NCI-H1436 treated with DMSO at 0.1 percent for 48 hours (cell line): ENCODE measurements around the gene COQ6.
"Not testable (repeated sequence)": the region's sequence is repeated elsewhere in the genome, so short reads cannot be mapped to it uniquely, and the experiment has no call there.

Experiments
- DNase-seq: peaks from one replicate; lab custom pipeline; 2025; lab: John Stamatoyannopoulos, UW

The COQ6 gene

DNA sequence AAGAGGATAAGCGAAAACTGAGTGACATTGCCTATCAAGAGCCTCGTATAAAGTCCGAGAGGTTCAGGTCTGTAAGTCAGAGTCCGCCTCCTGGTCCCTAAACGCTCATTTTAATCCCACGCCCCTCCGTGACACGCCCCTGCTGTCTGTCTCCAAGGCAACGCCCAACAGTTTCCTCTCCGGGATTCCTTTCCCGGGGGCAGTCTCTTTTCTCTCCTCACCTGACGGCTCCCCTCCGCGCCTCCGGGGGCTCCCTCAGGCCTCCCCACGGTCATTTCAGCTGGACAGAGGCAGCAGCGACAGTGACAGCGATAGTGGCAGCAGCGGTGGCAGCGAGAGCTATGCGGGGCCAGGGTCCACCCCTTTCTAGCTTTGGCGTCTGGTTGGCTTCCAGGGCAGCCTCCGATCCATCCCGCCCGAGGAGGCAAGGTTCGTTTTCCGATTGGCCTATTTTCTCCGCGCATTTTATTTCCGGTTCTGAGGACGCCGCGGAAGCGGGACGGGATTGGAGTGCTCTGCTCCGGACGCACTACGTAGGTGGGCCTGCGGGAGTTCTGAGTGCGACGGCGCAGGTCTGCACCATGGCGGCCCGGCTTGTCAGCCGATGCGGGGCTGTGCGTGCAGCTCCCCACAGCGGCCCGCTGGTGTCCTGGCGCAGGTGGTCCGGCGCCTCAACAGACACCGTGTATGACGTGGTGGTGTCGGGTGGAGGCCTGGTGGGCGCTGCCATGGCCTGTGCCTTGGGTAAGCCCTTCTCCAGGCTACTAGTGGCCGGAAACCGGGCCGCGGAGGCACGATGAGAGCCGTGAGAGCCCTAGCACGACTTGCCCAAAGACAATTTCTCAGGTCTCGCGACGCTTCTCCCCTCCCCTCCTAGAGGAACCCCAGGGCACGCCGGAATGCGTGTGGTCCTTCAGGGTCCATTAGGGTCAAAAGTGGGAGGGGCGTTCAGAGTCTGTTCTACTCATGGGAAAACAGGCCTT, at the start of gene COQ6, which contains the start of gene FAM161B:
COQ6 (plus strand) TSS at position 551 of the 983 bp plus-strand sequence; CDS start at position 582, 31 bp downstream.
FAM161B (minus strand) TSS at position 343 of the 983 bp plus-strand sequence; CDS start at position 275, 68 bp downstream.
- DNase-seq = peak; percentile 81

GRCh38 chr14:73903028-73903427, 47.1 kb upstream of the COQ6 start:
- DNase-seq = no peak

DNA sequence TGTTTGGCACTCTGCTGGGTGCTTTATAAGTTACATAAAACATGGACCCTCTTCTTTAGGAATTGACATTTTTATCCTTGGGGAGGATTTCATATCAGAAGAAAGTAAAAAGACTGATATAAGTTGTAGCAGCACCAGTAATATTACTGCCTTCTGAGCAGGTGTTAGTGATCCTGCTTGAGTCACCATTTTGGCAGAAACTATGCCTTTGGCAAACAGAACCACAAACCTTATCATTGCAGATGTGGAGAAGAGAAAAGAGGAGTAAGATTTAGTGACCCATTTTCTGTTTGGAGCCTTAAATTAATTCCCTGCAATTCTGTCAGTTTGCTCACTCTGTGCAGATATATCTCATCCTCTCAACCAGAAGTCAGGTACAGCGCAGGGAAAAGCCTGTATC, 40.4 kb upstream of the COQ6 start:
- no peak for DNase-seq

DNA sequence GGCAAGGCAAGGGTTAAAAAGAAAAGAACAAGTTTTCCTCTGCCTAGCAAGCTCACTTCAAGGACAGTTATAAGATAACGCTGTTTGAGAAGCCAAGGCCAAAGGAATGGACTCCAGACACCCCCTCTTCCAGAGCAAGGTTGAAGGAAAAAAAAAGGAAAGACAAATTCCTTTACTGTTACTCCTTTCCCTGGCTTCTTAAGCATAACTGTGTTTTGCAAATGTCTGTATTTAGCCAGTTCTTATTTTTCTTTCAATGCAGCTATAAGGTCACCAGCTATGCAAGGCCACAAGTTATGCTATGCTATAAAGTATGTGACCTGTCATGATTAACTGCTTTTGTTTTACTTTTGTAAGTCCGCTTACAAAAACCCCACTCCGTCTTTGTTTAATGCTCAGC, 36.8 kb upstream of the COQ6 start:
- no peak for DNase-seq

DNA sequence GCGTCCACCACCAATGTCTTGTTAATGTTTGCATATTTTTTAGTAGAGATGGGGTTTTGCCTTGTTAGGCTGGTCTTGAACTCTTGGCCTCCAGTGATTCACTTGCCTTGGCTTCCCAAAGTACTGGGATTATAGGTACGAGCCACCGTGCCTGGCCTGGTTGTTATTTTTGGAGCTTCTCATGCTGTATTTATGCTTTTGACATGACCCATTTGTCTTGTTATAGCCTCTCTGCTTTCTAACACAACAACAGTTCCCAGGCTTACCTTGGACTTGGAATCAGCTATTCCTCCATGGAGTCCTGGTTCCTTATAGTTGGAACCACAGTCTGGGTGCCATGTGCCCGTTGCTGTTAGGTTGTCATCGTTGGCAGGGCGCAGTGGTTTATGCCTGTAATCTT, 33.8 kb upstream of the COQ6 start:
- DNase-seq = no peak

DNA sequence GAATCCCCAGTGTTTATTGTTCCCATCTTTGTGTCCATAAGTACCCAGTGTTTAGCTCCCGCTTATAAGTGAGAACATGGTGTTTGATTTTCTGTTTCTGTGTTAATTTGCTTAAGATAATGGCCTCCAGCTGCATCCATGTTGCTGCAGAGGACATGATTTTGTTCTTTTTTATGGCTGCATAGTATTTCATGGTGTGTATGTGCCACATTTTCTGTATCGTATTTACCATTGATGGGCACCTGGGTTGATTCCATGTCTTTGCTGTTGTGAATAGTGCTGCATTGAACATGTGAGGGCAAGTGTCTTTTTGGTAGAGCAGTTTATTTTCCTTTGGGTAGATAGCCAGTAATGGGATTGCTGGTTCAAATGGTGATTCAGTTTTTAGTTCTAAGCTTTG, 30.6 kb upstream of the COQ6 start:
- DNase-seq = not testable (repeated sequence)

DNA sequence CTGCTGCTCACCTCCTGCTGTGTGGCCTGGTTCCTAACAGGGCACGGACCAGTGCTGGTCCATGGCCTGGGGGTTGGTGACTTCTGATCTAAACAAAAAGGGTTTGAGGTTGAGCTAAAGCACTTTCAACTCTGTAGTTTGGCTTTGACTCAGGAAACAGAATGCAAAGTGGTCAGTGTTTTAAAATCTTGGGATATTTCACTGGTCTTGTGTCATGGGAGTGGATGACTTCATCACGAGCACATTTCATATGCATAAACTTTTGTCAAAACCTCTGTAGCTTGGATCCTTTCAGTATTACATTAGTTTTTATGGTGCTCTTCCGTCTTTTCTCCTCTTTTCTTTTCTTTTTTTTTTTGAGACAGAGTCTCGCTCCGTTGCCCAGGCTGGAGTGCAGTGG, 25.8 kb upstream of the COQ6 start:
- no peak for DNase-seq

DNA sequence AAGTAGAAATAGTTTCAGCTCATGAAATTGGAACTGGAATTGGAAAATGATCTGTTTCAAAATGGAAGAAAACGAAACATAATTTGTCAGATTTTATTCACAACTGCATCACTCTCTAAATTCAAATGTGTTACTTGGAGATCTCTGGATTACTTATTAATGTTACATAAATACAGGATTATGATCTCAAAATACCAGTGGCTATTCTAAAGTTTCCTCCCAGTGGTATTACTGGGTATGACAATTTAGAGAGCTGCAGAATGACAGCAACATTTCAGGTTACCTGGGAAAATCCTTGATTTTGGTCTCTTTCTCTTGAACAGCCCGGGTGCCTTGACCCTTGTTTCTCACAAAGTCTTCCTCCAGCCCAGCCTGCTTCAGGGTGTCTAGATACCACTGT, 14.4 kb upstream of the COQ6 start:
- DNase-seq = no peak

- DNase-seq = no peak
Observed at GRCh38 chr14:73936548-73936947, 13.6 kb upstream of the COQ6 start.

DNA sequence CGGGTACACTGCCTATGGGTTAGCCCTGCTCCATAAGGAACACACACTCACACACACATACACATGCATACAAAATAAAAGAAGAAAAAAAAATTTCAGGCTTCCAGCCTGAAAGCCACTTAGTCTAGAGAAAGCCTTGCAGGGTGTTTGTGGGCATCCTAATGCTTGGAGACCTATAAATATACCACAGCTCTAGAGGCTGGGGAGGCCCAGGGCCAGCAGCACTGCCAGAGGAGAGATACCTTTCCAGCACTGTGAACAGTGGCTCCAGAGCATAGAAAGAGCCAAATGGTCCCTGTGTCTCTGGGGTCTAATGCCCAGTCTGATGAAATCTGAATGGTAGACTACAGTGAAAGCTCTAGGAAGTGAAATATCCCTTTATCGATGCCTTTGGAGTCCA, 13.1 kb upstream of the COQ6 start:
- no peak for DNase-seq

DNA sequence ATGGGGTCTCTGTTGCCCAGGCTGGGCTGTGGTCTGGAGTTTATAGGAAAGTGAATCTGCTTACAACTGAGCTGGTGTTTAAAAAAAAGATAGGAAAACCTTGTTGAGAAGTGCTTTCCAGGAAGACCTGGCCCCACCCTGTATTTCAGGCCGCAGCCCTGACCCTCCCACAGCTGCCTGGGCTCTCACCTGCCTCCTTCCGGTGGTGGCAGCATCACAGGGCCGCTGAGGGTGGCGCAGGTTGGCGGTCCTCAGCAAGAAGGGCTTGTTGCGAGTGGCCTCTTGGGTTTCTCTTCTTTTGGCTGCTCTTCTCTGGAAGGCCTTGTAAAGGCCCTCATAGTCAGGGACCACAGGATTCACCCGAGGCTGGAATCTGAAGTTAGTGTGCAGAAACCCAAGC, 7.9 kb upstream of the COQ6 start:
- DNase-seq = no peak

- no peak for DNase-seq
Observed at GRCh38 chr14:73943083-73943482, 7.0 kb upstream of the COQ6 start.

DNA sequence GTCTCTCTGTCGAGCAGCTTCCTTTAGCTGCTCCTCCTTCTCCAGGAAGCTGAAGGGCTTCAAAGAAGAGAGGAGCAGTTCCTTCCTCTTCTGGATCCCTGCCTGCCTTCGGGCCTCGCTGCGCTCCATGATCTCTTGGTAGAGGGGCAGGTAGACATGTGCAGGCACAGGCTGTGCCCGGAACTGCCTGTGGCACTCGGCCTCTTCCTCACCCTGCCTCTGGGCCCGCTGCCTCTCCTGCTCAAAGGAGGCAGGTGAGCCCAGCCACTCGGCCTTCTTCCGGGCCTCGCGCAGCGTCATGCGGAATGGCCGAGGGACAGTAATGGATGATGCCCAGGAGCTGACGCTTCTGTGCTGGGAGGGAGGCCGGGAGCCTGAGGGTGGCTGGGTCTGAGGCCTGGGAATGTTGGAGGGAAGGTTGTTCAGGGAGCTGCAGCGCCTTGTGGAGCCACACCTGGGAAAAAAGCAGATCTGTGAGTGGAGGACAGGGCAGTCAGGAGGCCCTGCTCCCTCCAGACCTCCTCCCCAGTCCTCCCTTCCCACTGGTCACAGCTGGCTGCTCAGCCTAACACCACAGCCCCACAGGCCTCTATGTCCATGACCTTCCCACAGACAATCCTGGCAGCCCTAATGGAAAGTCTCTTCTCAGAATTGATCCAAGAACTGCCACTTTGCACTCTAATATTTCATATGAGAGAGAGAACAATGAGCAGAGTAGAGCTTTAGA, 5.5 kb upstream of the COQ6 start:
- DNase-seq = no peak

DNA sequence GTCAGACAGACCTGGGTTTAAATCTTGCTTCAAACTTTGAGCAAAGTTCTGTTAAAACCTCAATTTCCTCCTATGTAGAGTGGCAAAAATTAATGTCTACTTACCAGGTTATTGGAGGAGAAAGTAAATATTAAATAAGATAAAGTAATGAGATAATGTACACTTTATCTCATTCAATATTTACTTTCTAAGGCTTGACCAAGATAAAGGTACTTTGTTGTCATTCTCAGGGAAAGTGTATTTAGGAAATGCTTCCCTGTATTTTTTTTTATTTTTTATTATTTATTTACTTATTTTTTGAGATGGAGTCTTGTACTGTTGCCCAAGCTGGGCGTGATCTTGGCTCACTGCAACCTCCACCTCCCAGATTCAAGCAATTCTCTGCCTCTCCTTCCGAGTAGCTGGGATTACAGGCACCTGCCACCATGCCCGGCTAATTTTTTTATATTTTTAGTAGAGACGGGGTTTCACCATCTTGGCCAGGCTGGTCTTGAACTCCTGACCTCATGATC, 4.9 kb upstream of the COQ6 start:
- DNase-seq = no peak

- DNase-seq = no peak
Observed at GRCh38 chr14:73953731-73954130, 3.6 kb downstream of the COQ6 start.

DNA sequence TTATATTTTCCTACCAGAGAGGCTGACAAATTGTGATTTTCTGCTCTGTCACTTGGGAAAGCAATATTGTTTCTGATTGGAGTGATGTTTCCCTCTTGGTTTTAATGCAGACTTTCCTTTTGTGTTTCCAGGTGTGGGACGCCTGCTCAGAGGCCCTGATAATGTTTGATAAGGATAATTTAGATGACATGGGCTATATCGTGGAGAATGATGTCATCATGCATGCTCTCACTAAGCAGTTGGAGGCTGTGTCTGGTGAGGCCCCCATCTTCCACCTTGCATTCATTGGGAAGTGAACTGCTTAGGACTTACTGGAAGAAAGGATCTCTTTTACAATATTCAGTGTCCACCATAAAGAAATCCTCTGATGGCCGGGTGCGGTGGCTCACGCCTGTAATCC, 5.6 kb downstream of the COQ6 start:
- DNase-seq = no peak

DNA sequence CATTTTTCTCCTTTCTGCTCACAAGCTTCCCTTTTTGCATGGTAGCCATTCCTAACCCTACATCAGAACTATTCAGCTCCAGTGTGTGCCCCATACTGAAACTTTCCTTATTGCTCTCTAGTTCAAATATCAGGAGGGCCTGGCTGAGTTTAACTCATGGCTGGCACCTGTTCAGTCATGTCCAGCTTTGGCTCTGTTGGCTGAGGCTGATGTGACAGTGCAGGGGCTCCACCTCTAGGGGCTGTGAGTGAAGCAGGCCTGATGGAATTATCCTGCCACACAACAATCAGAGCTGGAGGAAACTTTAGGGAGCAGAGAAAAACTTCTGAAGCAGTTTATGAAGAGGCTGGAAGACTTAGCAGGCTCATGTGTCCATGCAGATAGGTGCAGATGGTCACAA, 8.5 kb downstream of the COQ6 start:
- no peak for DNase-seq

DNA sequence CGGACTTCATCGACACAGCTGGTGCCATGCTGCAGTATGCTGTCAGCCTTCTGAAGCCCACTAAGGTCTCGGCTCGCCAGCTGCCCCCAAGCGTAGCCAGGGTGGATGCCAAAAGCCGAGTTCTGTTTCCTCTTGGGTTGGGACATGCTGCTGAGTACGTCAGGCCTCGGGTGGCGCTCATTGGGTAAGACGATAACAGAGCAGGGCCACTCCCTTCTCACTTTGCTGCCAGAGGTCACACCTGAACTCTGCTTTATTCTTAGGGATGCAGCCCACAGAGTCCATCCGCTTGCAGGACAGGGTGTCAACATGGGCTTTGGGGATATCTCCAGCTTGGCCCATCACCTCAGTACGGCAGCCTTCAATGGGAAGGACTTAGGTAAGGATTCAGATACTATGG, 11.1 kb downstream of the COQ6 start:
- no peak for DNase-seq

DNA sequence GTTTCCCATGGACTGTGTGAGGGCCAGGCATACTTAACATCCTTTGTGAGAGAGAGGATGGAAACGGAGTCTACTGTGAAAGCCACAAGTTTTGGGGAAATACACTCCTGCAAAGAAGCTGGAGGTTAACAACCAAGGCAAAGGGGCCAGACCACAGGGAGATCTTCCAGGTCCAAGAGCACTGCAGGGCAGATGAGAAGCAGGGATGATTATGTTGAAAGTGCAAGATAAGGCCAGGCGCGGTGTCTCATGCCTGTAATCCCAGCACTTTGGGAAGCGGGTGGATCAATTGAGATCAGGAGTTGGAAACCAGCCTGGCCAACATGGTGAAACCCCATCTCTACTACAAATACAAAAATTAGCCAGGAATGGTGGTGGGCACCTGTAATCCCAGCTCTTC, 15.1 kb downstream of the COQ6 start:
- no peak for DNase-seq

DNA sequence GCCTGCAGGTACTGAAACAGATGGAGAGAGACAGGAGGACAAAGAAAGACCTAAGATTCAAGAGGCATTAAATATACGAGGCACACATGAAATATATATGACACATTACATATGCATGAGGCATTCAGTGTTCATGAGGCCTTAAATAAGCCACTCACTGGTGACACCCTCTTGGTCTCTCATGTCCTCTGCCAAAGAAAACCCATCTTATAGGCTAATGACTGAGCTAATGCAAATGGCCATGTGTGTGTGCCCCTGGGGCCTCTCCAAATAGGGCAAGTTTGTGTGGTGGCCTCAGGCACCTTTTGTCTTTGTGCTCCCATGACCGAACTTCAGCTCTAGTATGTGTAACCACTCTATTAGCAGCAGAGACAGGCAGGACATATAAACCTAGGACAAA, 18.8 kb downstream of the COQ6 start:
- no peak for DNase-seq

- DNase-seq = no peak
Observed at GRCh38 chr14:73973497-73973896, 23.4 kb downstream of the COQ6 start.

DNA sequence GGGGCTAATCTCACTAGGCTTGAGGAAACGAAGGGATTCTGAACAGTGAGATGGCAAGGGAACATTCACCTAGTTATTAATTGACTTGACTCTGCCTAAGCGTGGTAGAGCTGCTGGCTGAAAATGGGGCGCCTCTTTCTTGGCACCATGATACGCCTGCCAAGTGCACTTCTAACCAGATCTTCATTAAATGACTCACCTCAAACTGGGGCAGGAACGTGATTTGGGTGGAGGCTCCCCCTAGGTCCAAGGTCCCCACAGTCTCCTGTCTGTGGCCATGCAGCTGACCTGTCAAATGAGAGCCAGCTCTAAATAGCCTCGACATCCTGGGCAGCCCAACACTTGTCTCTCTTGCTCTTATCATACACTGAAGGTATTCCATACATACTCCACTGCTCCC, 26.0 kb downstream of the COQ6 start:
- no peak for DNase-seq

DNA sequence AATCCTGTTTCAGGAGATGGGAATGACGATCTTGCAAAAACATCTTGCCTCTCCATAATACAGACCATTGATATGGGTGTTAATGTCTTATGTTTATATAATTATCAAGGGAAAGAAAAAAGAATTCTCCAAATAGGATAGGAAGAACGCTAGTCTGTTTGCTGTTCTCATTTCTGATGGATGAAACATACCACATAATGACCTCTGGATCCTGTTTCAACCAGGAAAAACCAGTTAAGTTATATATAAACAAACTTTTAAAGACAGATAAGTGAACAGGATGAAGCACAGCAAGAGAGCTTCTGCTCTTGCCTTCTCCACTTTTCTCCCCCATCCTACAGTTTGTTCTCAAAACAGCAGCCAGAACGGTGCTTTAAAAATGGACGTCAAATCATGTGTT, 27.8 kb downstream of the COQ6 start:
- DNase-seq = no peak
